Stimulated activated CD8-positive, alpha-beta memory T cell treated with anti-CD3 and anti-CD28 coated beads, Interleukin-4, amount 100 ng/mL, for 4 hours (primary cell): Measurements from ENCODE around the gene SLC25A4.
A peak's percentile ranks its signal among the peaks of the same experiment; 100 is the strongest.
"Not testable (repeated sequence)": the region's sequence is repeated elsewhere in the genome, so short reads cannot be mapped to it uniquely, and the experiment has no call there.

Source experiments
- DNase-seq, 2 donors: peaks; one replicate each; pipeline ENCODE4 v3.0.0-alpha.2; 2020; ENCODE audit warnings: low read depth in 2 of 2, low spot score in 1 of 2

Gene SLC25A4

GRCh38 chr4:185142912-185143600 is at the start of gene SLC25A4:
Gene SLC25A4 (plus strand): TSS chr4:185143266. CDS start chr4:185143373, 107 bp downstream.
- peak; percentile 59 to 73 for DNase-seq

GRCh38 chr4:185093603-185094002 is 49.5 kb upstream of the SLC25A4 start:
- DNase-seq = no peak

GRCh38 chr4:185096032-185096653 is 46.9 kb upstream of the SLC25A4 start:
- DNase-seq = no peak

- no peak for DNase-seq
These were observed 44.6 kb upstream of the SLC25A4 start for GRCh38 chr4:185098474-185098873.

- DNase-seq = no peak
These were observed 43.9 kb upstream of the SLC25A4 start for GRCh38 chr4:185099024-185099682.

GRCh38 chr4:185099940-185100339 is 43.1 kb upstream of the SLC25A4 start:
- no peak for DNase-seq

- no peak for DNase-seq
These were observed 42.6 kb upstream of the SLC25A4 start for GRCh38 chr4:185100423-185100822.

- no peak for DNase-seq
These were observed 41.6 kb upstream of the SLC25A4 start for GRCh38 chr4:185101354-185101890.

- no peak for DNase-seq
These were observed 38.3 kb upstream of the SLC25A4 start for GRCh38 chr4:185104733-185105132.

GRCh38 chr4:185106353-185106752 is 36.7 kb upstream of the SLC25A4 start:
- no peak for DNase-seq

- not testable (repeated sequence) for DNase-seq
These were observed 35.5 kb upstream of the SLC25A4 start for GRCh38 chr4:185107574-185107973.

GRCh38 chr4:185108185-185108584 is 34.9 kb upstream of the SLC25A4 start:
- DNase-seq = no peak

- DNase-seq = no peak
These were observed 34.4 kb upstream of the SLC25A4 start for GRCh38 chr4:185108669-185109068.

GRCh38 chr4:185109736-185110135 is 33.3 kb upstream of the SLC25A4 start:
- DNase-seq = no peak

- DNase-seq = no peak
These were observed 32.7 kb upstream of the SLC25A4 start for GRCh38 chr4:185110375-185110823.

- DNase-seq = no peak
These were observed 31.0 kb upstream of the SLC25A4 start for GRCh38 chr4:185112104-185112503.

- DNase-seq = no peak
These were observed 29.7 kb upstream of the SLC25A4 start for GRCh38 chr4:185113340-185113739.

- DNase-seq = no peak
These were observed 27.2 kb upstream of the SLC25A4 start for GRCh38 chr4:185115827-185116232.

GRCh38 chr4:185117300-185117934 is 25.6 kb upstream of the SLC25A4 start:
- DNase-seq = no peak

GRCh38 chr4:185118876-185119275 is 24.2 kb upstream of the SLC25A4 start:
- no peak for DNase-seq

- not testable (repeated sequence) for DNase-seq
These were observed 23.6 kb upstream of the SLC25A4 start for GRCh38 chr4:185119467-185119866.
